HT1080 (cell line): ENCODE measurements around the gene FBXO11. TPM values are rescaled to one million over a fixed set of nuclear protein-coding genes. Genes with fewer than 3 reads are reported as not detected.
"Not testable (repeated sequence)": the region's sequence is repeated elsewhere in the genome, so short reads cannot be mapped to it uniquely, and the experiment has no call there.

Experiments
- DNase-seq: peaks from one replicate; pipeline ENCODE4 v3.0.0-alpha.2; 2015; ENCODE audit warnings: low read depth
- polyA plus RNA-seq, 2 experiments: library from polyadenylated mRNA; depleted of rRNA; stranded (reverse); fragments of >200 nt; gene quantifications; 2 replicates each; pipeline ENCODE4 v1.2.3, GENCODE V29; 2015
- total RNA-seq: library from RNA; depleted of rRNA; stranded (reverse); fragments of >200 nt; shearing (Covaris generic); gene quantifications from 2 replicates; pipeline ENCODE4 v1.2.3, GENCODE V29; 2014; rRNA removed

FBXO11 gene
- total RNA-seq, result 12.8 and 27.4 TPM in 2 replicates
- 28.0 and 40.0 TPM in 2 replicates for polyA plus RNA-seq (2015; cell fraction: cytosol; rRNA removed)
- 57.8 and 60.0 TPM in 2 replicates for polyA plus RNA-seq (2015; cell fraction: nucleus; rRNA removed)

GRCh38 chr2:47906157-47907038 is at the start of gene FBXO11:
TSS of gene FBXO11 (minus strand) at chr2:47906498. CDS start at chr2:47905720, 778 bp downstream.
- peak; percentile 96 for DNase-seq

- DNase-seq, result no peak
Measured at GRCh38 chr2:47950340-47951301, 44.3 kb upstream of the FBXO11 start.

GRCh38 chr2:47946593-47946992 is 40.3 kb upstream of the FBXO11 start:
- no peak for DNase-seq

GRCh38 chr2:47945046-47945781 is 38.9 kb upstream of the FBXO11 start:
- DNase-seq, result no peak

GRCh38 chr2:47941936-47942335 is 35.6 kb upstream of the FBXO11 start:
- no peak for DNase-seq

GRCh38 chr2:47937677-47938076 is 31.4 kb upstream of the FBXO11 start:
- DNase-seq, result no peak

- DNase-seq, result no peak
Measured at GRCh38 chr2:47935071-47935470, 28.8 kb upstream of the FBXO11 start.

GRCh38 chr2:47918043-47918442 is 11.7 kb upstream of the FBXO11 start:
- no peak for DNase-seq

- no peak for DNase-seq
Measured at GRCh38 chr2:47917276-47917961, 11.1 kb upstream of the FBXO11 start.

- DNase-seq, result no peak
Measured at GRCh38 chr2:47916412-47916811, 10.1 kb upstream of the FBXO11 start.

GRCh38 chr2:47910662-47911061 is 4.4 kb upstream of the FBXO11 start:
- DNase-seq, result not testable (repeated sequence)

- no peak for DNase-seq
Measured at GRCh38 chr2:47908682-47909081, 2.4 kb upstream of the FBXO11 start.

GRCh38 chr2:47907039-47907781 is 912 bp upstream of the FBXO11 start:
- no peak for DNase-seq

- no peak for DNase-seq
Measured at GRCh38 chr2:47905386-47906156, 727 bp downstream of the FBXO11 start.

- no peak for DNase-seq
Measured at GRCh38 chr2:47903781-47904490, 2.4 kb downstream of the FBXO11 start.

GRCh38 chr2:47901892-47902291 is 4.4 kb downstream of the FBXO11 start:
- not testable (repeated sequence) for DNase-seq

- DNase-seq, result no peak
Measured at GRCh38 chr2:47900857-47901256, 5.4 kb downstream of the FBXO11 start.
